GM23338 (cell line): ENCODE data around the gene HDGFL2. TPM values are rescaled to one million over a fixed set of nuclear protein-coding genes. Genes with fewer than 3 reads are reported as not detected.

Experiments
- ATAC-seq: fragments of 200-7000 bp; cut with Tn5 transposase; 3 replicates; pipeline ENCODE4 v1.9.1; 2020
- DNase-seq: peaks from one replicate; pipeline ENCODE4 v3.0.0-alpha.2; 2015; ENCODE audit warnings: low spot score
- H2AFZ ChIP-seq: fragments of 200-600 bp; sonication (generic); 2 replicates; pipeline ENCODE4 v1.8.0; 2016; ENCODE audit warnings: antibody characterized with exemption, mild to moderate bottlenecking, moderate library complexity
- H3F3A ChIP-seq: fragments of 200-600 bp; sonication (generic); replicated peaks from 2 replicates; pipeline ENCODE4 v1.8.0; 2017; ENCODE audit warnings: antibody characterized with exemption, mixed run types, low read depth
- H3K27ac ChIP-seq: fragments of 200-600 bp; sonication (generic); 2 replicates; pipeline ENCODE4 v1.6.1; 2016; ENCODE audit warnings: low read depth
- H3K27me3 ChIP-seq: fragments of 200-600 bp; sonication (generic); 2 replicates; pipeline ENCODE4 v1.8.0; 2016; ENCODE audit warnings: mild to moderate bottlenecking, mixed run types, moderate library complexity; ENCODE audit not compliant: insufficient read depth
- H3K36me3 ChIP-seq: fragments of 200-600 bp; sonication (generic); 2 replicates; pipeline ENCODE4 v1.8.0; 2016; ENCODE audit warnings: mild to moderate bottlenecking; ENCODE audit not compliant: insufficient read depth
- H3K4me1 ChIP-seq: fragments of 200-600 bp; sonication (generic); 2 replicates; pipeline ENCODE4 v1.8.0; 2016; ENCODE audit warnings: mild to moderate bottlenecking, moderate library complexity; ENCODE audit not compliant: insufficient read depth
- H3K4me2 ChIP-seq: fragments of 200-600 bp; sonication (generic); 2 replicates; pipeline ENCODE4 v1.7.1; 2017; ENCODE audit warnings: mixed run types
- H3K4me3 ChIP-seq: fragments of 200-600 bp; sonication (generic); 2 replicates; pipeline ENCODE4 v1.6.1; 2016; ENCODE audit warnings: mixed run types
- H3K79me2 ChIP-seq: fragments of 200-600 bp; sonication (generic); replicated peaks from 2 replicates; pipeline ENCODE4 v1.8.0; 2017; ENCODE audit warnings: mild to moderate bottlenecking; ENCODE audit not compliant: insufficient read depth
- H3K9me2 ChIP-seq: fragments of 200-600 bp; sonication (generic); 2 replicates; pipeline ENCODE4 v1.8.0; 2017; ENCODE audit not compliant: insufficient read depth
- H4K20me1 ChIP-seq: fragments of 200-600 bp; sonication (generic); replicated peaks from 2 replicates; pipeline ENCODE4 v1.8.0; 2017; ENCODE audit warnings: mild to moderate bottlenecking; ENCODE audit not compliant: insufficient read depth
- H3K27ac Mint-ChIP-seq: 2 replicates; pipeline ENCODE4 v1.8.0; 2020; ENCODE audit warnings: inconsistent platforms, mild to moderate bottlenecking, moderate library complexity, mixed read lengths
- H3K27me3 Mint-ChIP-seq: 3 replicates; pipeline ENCODE4 v1.8.0; 2022; ENCODE audit warnings: low read depth, mild to moderate bottlenecking, moderate library complexity, mixed read lengths, inconsistent platforms; ENCODE audit not compliant: insufficient read depth, poor library complexity
- H3K36me3 Mint-ChIP-seq: 3 replicates; pipeline ENCODE4 v1.8.0; 2021; ENCODE audit warnings: low read depth, mild to moderate bottlenecking, inconsistent platforms, moderate library complexity, mixed read lengths
- H3K4me1 Mint-ChIP-seq: 3 replicates; pipeline ENCODE4 v1.8.0; 2020; ENCODE audit warnings: mild to moderate bottlenecking, inconsistent platforms, mixed read lengths
- H3K4me3 Mint-ChIP-seq: 3 replicates; pipeline ENCODE4 v1.8.0; 2021; ENCODE audit warnings: moderate library complexity, mild to moderate bottlenecking, inconsistent platforms, mixed read lengths
- H3K9me3 Mint-ChIP-seq: 3 replicates; pipeline ENCODE4 v1.8.0; 2020; ENCODE audit warnings: moderate library complexity, mild to moderate bottlenecking, inconsistent platforms, mixed read lengths
- CREB1 ChIP-seq: fragments of 250-450 bp; sonication (Bioruptor Pico); IDR thresholded peaks from 2 replicates; pipeline ENCODE4 v1.5.0; 2020; ENCODE audit warnings: low read depth, mild to moderate bottlenecking, moderate library complexity
- EZH2phosphoT487 ChIP-seq: fragments of 200-600 bp; sonication (generic); IDR thresholded peaks from one replicate; pipeline ENCODE4 v1.8.1; 2018; ENCODE audit warnings: antibody characterized with exemption; ENCODE audit not compliant: unreplicated experiment
- NANOG ChIP-seq: IDR thresholded peaks from 2 replicates; pipeline ENCODE4 v1.6.1; 2016; ENCODE audit warnings: antibody characterized with exemption, borderline replicate concordance
- POLR2AphosphoS5 ChIP-seq: IDR thresholded peaks from 2 replicates; pipeline ENCODE4 v1.6.1; 2016; ENCODE audit warnings: antibody characterized with exemption, low read depth
- STAT1 ChIP-seq: IDR thresholded peaks from one replicate; pipeline ENCODE4 v1.6.1; 2016; ENCODE audit warnings: antibody characterized with exemption; ENCODE audit not compliant: unreplicated experiment
- polyA plus RNA-seq: library from polyadenylated mRNA; unstranded; fragments of >200 nt; fragmentation: Nextera tagmentation; extraction: Ambion mirVana; gene quantifications from 2 replicates; pipeline ENCODE4 v1.2.1, GENCODE V29; 2016
- total RNA-seq: library from RNA; depleted of rRNA; stranded (reverse); fragments of >200 nt; shearing (Covaris generic); gene quantifications from 2 replicates; pipeline ENCODE4 v1.2.3, GENCODE V29; 2014
- TF ChIP-seq, protein P1 (sequence below): IDR thresholded peaks from 2 replicates; pipeline ENCODE4 v1.6.1; 2016; ENCODE audit warnings: antibody characterized with exemption
- TF ChIP-seq, protein P2 (sequence below): fragments of 250-450 bp; sonication (Bioruptor Pico); IDR thresholded peaks from 2 replicates; pipeline ENCODE4 v1.5.0; 2020; ENCODE audit warnings: mild to moderate bottlenecking, moderate library complexity
- TF ChIP-seq, protein P3 (sequence below): IDR thresholded peaks from one replicate; pipeline ENCODE4 v1.6.1; 2018; ENCODE audit warnings: antibody characterized with exemption; ENCODE audit not compliant: unreplicated experiment

HDGFL2 gene
- total and polyA plus RNA-seq, 2 experiments from 2014 or later: 64.8 to 113 TPM

DNA sequence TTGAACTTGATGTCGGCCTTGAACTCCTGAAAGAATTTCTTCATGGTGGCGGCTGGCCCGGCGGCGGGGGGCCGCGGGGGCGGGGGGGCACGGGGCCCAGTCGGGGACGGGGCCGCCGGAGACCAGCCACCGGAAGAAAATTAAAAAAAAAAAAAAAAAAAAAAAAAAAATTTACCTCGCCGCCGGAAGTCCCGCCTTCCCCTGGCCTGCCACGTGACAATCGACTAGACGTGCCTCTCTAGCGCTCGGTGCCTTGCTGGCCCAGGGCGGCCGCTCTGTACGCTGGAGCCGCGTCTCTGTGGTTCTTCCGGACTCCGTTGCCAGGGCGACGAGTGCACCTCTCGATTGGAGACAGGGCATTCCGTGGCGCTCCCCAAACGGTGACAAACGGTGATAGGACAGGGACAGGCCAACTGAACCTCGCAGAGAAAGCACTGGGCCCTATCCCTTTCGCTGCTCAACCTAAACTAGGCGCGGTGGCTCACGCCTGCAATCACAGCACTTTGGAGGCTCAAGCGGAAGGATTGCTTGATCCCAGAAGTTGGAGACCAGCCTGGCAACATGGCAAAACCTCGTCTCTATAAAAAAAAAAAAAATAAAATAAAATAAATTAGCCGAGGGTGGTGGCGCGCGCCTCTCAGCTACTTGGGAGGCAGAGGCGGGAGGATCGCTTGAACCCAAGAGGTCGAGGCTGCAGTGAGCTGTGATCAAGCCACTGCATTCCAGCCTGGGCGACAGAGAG is 14.3 kb upstream of the HDGFL2 start, which contains the start of gene UBXN6:
TSS of gene UBXN6 (minus strand) at position 141 of the 742 bp plus-strand sequence. CDS start at position 44, 97 bp downstream.
- H3K27me3 ChIP-seq: no peaks in the 10 kb centered on the region
- H3K4me1 Mint-ChIP-seq: peaks cover 11% of the 10 kb centered on the region
- no peaks in the 10 kb centered on the region for H3K9me3 Mint-ChIP-seq
- ATAC-seq: peak; percentile 91
- peak; percentile 100 for DNase-seq
- H3K36me3 ChIP-seq: no peaks in the 10 kb centered on the region
- no peaks in the 10 kb centered on the region for H3K9me2 ChIP-seq
- H2AFZ ChIP-seq: peak within 1 kb of the TSS; percentile 84
- no peaks in the 10 kb centered on the region for H3K36me3 Mint-ChIP-seq
- peak within 1 kb of the TSS; percentile 77 for H3K4me3 ChIP-seq
- H3K4me2 ChIP-seq: peak within 1 kb of the TSS; percentile 98
- peak within 1 kb of the TSS; percentile 92 for H3K27ac ChIP-seq
- H4K20me1 ChIP-seq: no peaks in the 10 kb centered on the region; the same call in 1 of the 2 replicates
- H3F3A ChIP-seq: no peaks in the 10 kb centered on the region
- peak within 1 kb of the TSS; percentile 96 for H3K27ac Mint-ChIP-seq
- TF ChIP-seq, protein P1, sequence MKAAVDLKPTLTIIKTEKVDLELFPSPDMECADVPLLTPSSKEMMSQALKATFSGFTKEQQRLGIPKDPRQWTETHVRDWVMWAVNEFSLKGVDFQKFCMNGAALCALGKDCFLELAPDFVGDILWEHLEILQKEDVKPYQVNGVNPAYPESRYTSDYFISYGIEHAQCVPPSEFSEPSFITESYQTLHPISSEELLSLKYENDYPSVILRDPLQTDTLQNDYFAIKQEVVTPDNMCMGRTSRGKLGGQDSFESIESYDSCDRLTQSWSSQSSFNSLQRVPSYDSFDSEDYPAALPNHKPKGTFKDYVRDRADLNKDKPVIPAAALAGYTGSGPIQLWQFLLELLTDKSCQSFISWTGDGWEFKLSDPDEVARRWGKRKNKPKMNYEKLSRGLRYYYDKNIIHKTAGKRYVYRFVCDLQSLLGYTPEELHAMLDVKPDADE: peak; percentile 82
- TF ChIP-seq, protein P2, sequence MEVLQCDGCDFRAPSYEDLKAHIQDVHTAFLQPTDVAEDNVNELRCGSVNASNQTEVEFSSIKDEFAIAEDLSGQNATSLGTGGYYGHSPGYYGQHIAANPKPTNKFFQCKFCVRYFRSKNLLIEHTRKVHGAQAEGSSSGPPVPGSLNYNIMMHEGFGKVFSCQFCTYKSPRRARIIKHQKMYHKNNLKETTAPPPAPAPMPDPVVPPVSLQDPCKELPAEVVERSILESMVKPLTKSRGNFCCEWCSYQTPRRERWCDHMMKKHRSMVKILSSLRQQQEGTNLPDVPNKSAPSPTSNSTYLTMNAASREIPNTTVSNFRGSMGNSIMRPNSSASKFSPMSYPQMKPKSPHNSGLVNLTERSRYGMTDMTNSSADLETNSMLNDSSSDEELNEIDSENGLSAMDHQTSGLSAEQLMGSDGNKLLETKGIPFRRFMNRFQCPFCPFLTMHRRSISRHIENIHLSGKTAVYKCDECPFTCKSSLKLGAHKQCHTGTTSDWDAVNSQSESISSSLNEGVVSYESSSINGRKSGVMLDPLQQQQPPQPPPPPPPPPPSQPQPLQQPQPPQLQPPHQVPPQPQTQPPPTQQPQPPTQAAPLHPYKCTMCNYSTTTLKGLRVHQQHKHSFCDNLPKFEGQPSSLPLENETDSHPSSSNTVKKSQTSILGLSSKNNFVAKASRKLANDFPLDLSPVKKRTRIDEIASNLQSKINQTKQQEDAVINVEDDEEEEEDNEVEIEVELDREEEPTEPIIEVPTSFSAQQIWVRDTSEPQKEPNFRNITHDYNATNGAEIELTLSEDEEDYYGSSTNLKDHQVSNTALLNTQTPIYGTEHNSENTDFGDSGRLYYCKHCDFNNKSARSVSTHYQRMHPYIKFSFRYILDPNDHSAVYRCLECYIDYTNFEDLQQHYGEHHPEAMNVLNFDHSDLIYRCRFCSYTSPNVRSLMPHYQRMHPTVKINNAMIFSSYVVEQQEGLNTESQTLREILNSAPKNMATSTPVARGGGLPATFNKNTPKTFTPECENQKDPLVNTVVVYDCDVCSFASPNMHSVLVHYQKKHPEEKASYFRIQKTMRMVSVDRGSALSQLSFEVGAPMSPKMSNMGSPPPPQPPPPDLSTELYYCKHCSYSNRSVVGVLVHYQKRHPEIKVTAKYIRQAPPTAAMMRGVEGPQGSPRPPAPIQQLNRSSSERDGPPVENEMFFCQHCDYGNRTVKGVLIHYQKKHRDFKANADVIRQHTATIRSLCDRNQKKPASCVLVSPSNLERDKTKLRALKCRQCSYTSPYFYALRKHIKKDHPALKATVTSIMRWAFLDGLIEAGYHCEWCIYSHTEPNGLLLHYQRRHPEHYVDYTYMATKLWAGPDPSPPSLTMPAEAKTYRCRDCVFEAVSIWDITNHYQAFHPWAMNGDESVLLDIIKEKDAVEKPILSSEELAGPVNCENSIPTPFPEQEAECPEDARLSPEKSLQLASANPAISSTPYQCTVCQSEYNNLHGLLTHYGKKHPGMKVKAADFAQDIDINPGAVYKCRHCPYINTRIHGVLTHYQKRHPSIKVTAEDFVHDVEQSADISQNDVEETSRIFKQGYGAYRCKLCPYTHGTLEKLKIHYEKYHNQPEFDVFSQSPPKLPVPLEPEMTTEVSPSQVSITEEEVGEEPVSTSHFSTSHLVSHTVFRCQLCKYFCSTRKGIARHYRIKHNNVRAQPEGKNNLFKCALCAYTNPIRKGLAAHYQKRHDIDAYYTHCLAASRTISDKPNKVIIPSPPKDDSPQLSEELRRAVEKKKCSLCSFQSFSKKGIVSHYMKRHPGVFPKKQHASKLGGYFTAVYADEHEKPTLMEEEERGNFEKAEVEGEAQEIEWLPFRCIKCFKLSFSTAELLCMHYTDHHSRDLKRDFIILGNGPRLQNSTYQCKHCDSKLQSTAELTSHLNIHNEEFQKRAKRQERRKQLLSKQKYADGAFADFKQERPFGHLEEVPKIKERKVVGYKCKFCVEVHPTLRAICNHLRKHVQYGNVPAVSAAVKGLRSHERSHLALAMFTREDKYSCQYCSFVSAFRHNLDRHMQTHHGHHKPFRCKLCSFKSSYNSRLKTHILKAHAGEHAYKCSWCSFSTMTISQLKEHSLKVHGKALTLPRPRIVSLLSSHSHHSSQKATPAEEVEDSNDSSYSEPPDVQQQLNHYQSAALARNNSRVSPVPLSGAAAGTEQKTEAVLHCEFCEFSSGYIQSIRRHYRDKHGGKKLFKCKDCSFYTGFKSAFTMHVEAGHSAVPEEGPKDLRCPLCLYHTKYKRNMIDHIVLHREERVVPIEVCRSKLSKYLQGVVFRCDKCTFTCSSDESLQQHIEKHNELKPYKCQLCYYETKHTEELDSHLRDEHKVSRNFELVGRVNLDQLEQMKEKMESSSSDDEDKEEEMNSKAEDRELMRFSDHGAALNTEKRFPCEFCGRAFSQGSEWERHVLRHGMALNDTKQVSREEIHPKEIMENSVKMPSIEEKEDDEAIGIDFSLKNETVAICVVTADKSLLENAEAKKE (CRISPR knock-in tag): no peak
- TF ChIP-seq POLR2AphosphoS5 (peak; percentile 26), CREB1 (peak; percentile 75), STAT1 (no peak), EZH2phosphoT487 (no peak), NANOG (no peak)
- TF ChIP-seq, protein P3, sequence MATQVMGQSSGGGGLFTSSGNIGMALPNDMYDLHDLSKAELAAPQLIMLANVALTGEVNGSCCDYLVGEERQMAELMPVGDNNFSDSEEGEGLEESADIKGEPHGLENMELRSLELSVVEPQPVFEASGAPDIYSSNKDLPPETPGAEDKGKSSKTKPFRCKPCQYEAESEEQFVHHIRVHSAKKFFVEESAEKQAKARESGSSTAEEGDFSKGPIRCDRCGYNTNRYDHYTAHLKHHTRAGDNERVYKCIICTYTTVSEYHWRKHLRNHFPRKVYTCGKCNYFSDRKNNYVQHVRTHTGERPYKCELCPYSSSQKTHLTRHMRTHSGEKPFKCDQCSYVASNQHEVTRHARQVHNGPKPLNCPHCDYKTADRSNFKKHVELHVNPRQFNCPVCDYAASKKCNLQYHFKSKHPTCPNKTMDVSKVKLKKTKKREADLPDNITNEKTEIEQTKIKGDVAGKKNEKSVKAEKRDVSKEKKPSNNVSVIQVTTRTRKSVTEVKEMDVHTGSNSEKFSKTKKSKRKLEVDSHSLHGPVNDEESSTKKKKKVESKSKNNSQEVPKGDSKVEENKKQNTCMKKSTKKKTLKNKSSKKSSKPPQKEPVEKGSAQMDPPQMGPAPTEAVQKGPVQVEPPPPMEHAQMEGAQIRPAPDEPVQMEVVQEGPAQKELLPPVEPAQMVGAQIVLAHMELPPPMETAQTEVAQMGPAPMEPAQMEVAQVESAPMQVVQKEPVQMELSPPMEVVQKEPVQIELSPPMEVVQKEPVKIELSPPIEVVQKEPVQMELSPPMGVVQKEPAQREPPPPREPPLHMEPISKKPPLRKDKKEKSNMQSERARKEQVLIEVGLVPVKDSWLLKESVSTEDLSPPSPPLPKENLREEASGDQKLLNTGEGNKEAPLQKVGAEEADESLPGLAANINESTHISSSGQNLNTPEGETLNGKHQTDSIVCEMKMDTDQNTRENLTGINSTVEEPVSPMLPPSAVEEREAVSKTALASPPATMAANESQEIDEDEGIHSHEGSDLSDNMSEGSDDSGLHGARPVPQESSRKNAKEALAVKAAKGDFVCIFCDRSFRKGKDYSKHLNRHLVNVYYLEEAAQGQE: no peak
- 0 out of 2 replicates have a peak, but pooled peaks cover 4% of the 10 kb centered on the region for H3K79me2 ChIP-seq
- peaks cover 12% of the 10 kb centered on the region for H3K4me1 ChIP-seq
- H3K4me3 Mint-ChIP-seq: peak within 1 kb of the TSS; percentile 80
- H3K27me3 Mint-ChIP-seq: peaks cover 20% of the 10 kb centered on the region
